K562 (cell line): ENCODE results near the gene ATXN1.

Experiments used
- CCAR2 ChIP-seq: fragments of 200-400 bp; formaldehyde crosslinking; IDR thresholded peaks from 2 replicates; pipeline ENCODE4 v1.6.1; 2017; ENCODE audit warnings: mild to moderate bottlenecking, low read depth, low read length
- CTBP1 ChIP-seq: fragments of 450-650 bp; IDR thresholded peaks from 2 replicates; pipeline ENCODE4 v1.6.1; 2016; ENCODE audit warnings: borderline replicate concordance
- CTCF ChIP-seq, 3 experiments: IDR thresholded peaks in 2 of 3; conservative IDR thresholded peaks in 1 of 3; 2 replicates each; pipeline ENCODE4 v1.5.1; 2011 to 2012; ENCODE audit warnings: low read length in 3 of 3, mild to moderate bottlenecking in 3 of 3, control low read depth in 2 of 3, improper control_type of control experiment in 1 of 3, inconsistent platforms in 1 of 3, low read depth in 1 of 3, mixed read lengths in 1 of 3, moderate library complexity in 1 of 3; ENCODE audit not compliant: insufficient read depth in 2 of 3
- FOSL1 ChIP-seq: fragments of 200-800 bp; sonication (Bioruptor generic); conservative IDR thresholded peaks from 2 replicates; pipeline ENCODE4 v1.6.1; 2016; ENCODE audit warnings: missing genetic modification characterization, missing compliant biosample characterization
- FOXP1 ChIP-seq: sonication (generic); formaldehyde crosslinking; IDR thresholded peaks from 2 replicates; pipeline ENCODE4 v1.8.0; 2022; ENCODE audit warnings: mild to moderate bottlenecking, missing genetic modification reagents
- JUNB ChIP-seq: fragments of 450-650 bp; formaldehyde crosslinking; conservative IDR thresholded peaks from 2 replicates; pipeline ENCODE4 v1.4.0; 2020; ENCODE audit warnings: mild to moderate bottlenecking
- NR1H2 ChIP-seq: sonication (generic); formaldehyde crosslinking; IDR thresholded peaks from 2 replicates; pipeline ENCODE4 v1.4.0; 2020; ENCODE audit warnings: mild to moderate bottlenecking, missing genetic modification reagents
- REST ChIP-seq, 2 experiments: fragments of 450-650 bp; formaldehyde crosslinking in 1 of 2; IDR thresholded peaks; 2 replicates each; pipeline versions ENCODE4 v1.4.0 to v1.6.1; 2014 to 2020; ENCODE audit warnings: mild to moderate bottlenecking in 2 of 2, borderline replicate concordance in 1 of 2, low read depth in 1 of 2
- SPI1 ChIP-seq: IDR thresholded peaks from 2 replicates; pipeline ENCODE4 v1.6.1; 2011; ENCODE audit warnings: low read depth, low read length, control low read depth, borderline replicate concordance

- TF ChIP-seq FOSL1 (tag) (no peak), JUNB (CRISPR knock-in tag) (no peak), REST (IDR thresholded peaks at IDR 0.05; ENCODE audit: borderline replicate concordance) (no peak), REST (CRISPR knock-in tag; IDR thresholded peaks at IDR 0.05; ENCODE audit: low read depth) (no peak), CTBP1 (no peak), FOXP1 (CRISPR knock-in tag) (no peak), SPI1 (no peak), CCAR2 (no peak), CTCF (IDR thresholded peaks at IDR 0.05 in 2 of 3, conservative IDR thresholded peaks at IDR 0.05 in 1 of 3; ENCODE audit: insufficient read depth in 2 of 3, low read depth in 1 of 3, low read length in 3 of 3) (no peak), NR1H2 (CRISPR knock-in tag) (no peak)
These were observed 364.6 kb downstream of the ATXN1 start for GRCh38 chr6:16396497-16397319.
